ENCODE measurements around the gene NFYA. TPM values are rescaled to one million over a fixed set of nuclear protein-coding genes. Genes with fewer than 3 reads are reported as not detected.

The NFYA gene
- total and polyA plus RNA-seq, 9 of the 15 experiments (the other 6 are each of a cell fraction or from before 2014, with no cell fraction given): 7.3 to 37.1 (median 21.8) TPM

DNA sequence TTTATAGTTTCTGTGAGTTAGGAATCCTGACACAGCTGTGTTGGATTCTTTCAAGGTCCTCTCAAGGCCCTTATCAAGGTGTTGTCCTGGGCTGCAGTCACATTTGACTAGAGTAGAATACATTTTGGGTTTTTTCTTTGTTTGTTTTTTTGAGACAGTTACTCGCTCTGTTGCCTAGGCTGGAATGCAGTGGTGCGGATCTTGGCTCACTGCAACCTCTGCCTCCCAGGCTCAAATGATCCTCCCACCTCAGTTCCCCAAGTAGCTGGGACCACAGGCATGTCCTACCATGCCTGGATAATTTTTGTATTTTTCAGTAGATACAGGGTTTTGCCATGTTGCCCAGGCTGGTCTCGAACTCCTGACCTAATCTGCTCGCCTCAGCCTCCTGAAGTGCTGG is 15.7 kb downstream of the NFYA start:
- ChIA-PET POLR2A (no interaction called here), CTCF (ENCODE audit: low intra/inter-chr PET ratio) (no interaction called here)
- no peaks in the 10 kb centered on the region for H3K79me2 ChIP-seq (ENCODE audit: control insufficient read depth, insufficient read depth, low read length)
- H4K20me1 ChIP-seq (replicated peaks; ENCODE audit: control insufficient read depth, insufficient read depth, low read length): no peaks in the 10 kb centered on the region
- ATAC-seq: no peak
- TF ChIP-seq SIN3B (IDR thresholded peaks at IDR 0.05; ENCODE audit: low read depth) (no peak), SRF (CRISPR knock-in tag; IDR thresholded peaks at IDR 0.05) (no peak), ERF (CRISPR knock-in tag; IDR thresholded peaks at IDR 0.05) (no peak), EWSR1 (IDR thresholded peaks at IDR 0.05; ENCODE audit: borderline replicate concordance, low read depth, partially characterized antibody) (no peak), ZBTB1 (CRISPR knock-in tag; IDR thresholded peaks at IDR 0.05; ENCODE audit: borderline replicate concordance, low read depth) (no peak), ZNF316 (IDR thresholded peaks at IDR 0.05) (no peak), DMBX1 (CRISPR knock-in tag; IDR thresholded peaks at IDR 0.05; ENCODE audit: borderline replicate concordance) (no peak), ZFP36 (IDR thresholded peaks at IDR 0.05; ENCODE audit: low read depth, low read length, partially characterized antibody) (no peak)
- TF ChIP-seq, protein P1, sequence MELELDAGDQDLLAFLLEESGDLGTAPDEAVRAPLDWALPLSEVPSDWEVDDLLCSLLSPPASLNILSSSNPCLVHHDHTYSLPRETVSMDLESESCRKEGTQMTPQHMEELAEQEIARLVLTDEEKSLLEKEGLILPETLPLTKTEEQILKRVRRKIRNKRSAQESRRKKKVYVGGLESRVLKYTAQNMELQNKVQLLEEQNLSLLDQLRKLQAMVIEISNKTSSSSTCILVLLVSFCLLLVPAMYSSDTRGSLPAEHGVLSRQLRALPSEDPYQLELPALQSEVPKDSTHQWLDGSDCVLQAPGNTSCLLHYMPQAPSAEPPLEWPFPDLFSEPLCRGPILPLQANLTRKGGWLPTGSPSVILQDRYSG (tag; conservative IDR thresholded peaks at IDR 0.05; ENCODE audit: low read depth): no peak
- TF ChIP-seq, protein P2, sequence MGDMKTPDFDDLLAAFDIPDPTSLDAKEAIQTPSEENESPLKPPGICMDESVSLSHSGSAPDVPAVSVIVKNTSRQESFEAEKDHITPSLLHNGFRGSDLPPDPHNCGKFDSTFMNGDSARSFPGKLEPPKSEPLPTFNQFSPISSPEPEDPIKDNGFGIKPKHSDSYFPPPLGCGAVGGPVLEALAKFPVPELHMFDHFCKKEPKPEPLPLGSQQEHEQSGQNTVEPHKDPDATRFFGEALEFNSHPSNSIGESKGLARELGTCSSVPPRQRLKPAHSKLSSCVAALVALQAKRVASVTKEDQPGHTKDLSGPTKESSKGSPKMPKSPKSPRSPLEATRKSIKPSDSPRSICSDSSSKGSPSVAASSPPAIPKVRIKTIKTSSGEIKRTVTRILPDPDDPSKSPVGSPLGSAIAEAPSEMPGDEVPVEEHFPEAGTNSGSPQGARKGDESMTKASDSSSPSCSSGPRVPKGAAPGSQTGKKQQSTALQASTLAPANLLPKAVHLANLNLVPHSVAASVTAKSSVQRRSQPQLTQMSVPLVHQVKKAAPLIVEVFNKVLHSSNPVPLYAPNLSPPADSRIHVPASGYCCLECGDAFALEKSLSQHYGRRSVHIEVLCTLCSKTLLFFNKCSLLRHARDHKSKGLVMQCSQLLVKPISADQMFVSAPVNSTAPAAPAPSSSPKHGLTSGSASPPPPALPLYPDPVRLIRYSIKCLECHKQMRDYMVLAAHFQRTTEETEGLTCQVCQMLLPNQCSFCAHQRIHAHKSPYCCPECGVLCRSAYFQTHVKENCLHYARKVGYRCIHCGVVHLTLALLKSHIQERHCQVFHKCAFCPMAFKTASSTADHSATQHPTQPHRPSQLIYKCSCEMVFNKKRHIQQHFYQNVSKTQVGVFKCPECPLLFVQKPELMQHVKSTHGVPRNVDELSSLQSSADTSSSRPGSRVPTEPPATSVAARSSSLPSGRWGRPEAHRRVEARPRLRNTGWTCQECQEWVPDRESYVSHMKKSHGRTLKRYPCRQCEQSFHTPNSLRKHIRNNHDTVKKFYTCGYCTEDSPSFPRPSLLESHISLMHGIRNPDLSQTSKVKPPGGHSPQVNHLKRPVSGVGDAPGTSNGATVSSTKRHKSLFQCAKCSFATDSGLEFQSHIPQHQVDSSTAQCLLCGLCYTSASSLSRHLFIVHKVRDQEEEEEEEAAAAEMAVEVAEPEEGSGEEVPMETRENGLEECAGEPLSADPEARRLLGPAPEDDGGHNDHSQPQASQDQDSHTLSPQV (IDR thresholded peaks at IDR 0.05): no peak
- TF ChIP-seq, protein P3, sequence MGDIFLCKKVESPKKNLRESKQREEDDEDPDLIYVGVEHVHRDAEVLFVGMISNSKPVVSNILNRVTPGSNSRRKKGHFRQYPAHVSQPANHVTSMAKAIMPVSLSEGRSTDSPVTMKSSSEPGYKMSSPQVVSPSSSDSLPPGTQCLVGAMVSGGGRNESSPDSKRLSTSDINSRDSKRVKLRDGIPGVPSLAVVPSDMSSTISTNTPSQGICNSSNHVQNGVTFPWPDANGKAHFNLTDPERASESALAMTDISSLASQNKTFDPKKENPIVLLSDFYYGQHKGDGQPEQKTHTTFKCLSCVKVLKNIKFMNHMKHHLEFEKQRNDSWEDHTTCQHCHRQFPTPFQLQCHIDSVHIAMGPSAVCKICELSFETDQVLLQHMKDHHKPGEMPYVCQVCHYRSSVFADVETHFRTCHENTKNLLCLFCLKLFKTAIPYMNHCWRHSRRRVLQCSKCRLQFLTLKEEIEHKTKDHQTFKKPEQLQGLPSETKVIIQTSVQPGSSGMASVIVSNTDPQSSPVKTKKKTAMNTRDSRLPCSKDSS (IDR thresholded peaks at IDR 0.05; ENCODE audit: low read depth, partially characterized antibody): no peak
- in situ Hi-C loops (cut with MboI) (no loop called here), intact Hi-C loops (cut with micrococcal nuclease) (no loop called here)
- no peaks in the 10 kb centered on the region for H3K4me1 ChIP-seq (replicated peaks in 1 of 2; ENCODE audit: control insufficient read depth in 2 of 2, insufficient read depth in 2 of 2, low read length in 2 of 2)
- no peaks in the 10 kb centered on the region for H3K9me3 ChIP-seq (replicated peaks; ENCODE audit: control insufficient read depth, insufficient read depth, low read depth, low read length)
- no peak overlapping the region for H2AFZ ChIP-seq (ENCODE audit: low read depth, low read length)
- no peak for FAIRE-seq
- 96% methylated on average over 4 of the region's 4 CpGs for WGBS (ENCODE audit: insufficient coverage, low coverage, missing lambda C conversion rate)
- no peaks in the 10 kb centered on the region for H3K9me1 ChIP-seq (ENCODE audit: control insufficient read depth, insufficient read depth, low read length)
- H3K4me2 ChIP-seq (ENCODE audit: insufficient read depth, low read length): no peak overlapping the region
- no TSS peak for BruUV-seq (replicated peaks)
- H3K4me3 ChIP-seq: no peak overlapping the region
- DNase-seq (ENCODE audit: extremely low read depth in 1 of 4, low spot score in 3 of 4): no peak
- H3K27ac ChIP-seq (ENCODE audit: extremely low read depth, low read depth, low read length): no peak overlapping the region
- H3K9ac ChIP-seq (ENCODE audit: insufficient read depth in 1 of 2, low read depth in 2 of 2, low read length in 2 of 2): no peak overlapping the region
- peaks cover 86% of the 10 kb centered on the region for H3K36me3 ChIP-seq (ENCODE audit: control insufficient read depth, insufficient read depth, low read length)
- no peaks in the 10 kb centered on the region for H3K27me3 ChIP-seq (ENCODE audit: control insufficient read depth in 2 of 2, insufficient read depth in 2 of 2, low read length in 2 of 2)

Measured in K562 (cell line).